PC-9 (cell line): ENCODE results near the gene IL12A. TPM values are rescaled to one million over a fixed set of nuclear protein-coding genes. Genes with fewer than 3 reads are reported as not detected.

Experiments used
- BruUV-seq: library from RNA; stranded (reverse); fragments of 400-500 nt; replicated peaks from 2 replicates; lab custom pipeline; 2021; lab: Mats Ljungman, UMichigan
- CTCF ChIA-PET: fragments of 300-600 bp; sonication (Branson Sonifier 250); formaldehyde crosslinking; loops from one replicate; lab custom pipeline; 2022; ENCODE audit warnings: antibody characterized with exemption; lab: Charles Lee
- POLR2A ChIA-PET: fragments of 300-600 bp; sonication (Branson Sonifier 250); formaldehyde crosslinking; loops from one replicate; lab custom pipeline; 2022; ENCODE audit warnings: antibody characterized with exemption; ENCODE audit not compliant: unreplicated experiment; lab: Charles Lee
- DNase-seq, 2 experiments: peaks; one replicate each; pipeline versions ENCODE4 v3.0.0 to v3.0.0-alpha.2; 2015 to 2022; ENCODE audit warnings: mixed read lengths in 1 of 2
- H2AFZ ChIP-seq: fragments of 200-600 bp; sonication (generic); 2 replicates; pipeline ENCODE4 v1.8.1; 2017; ENCODE audit warnings: antibody characterized with exemption
- H3F3A ChIP-seq: fragments of 200-600 bp; sonication (generic); 2 replicates; pipeline ENCODE4 v1.8.1; 2017; ENCODE audit warnings: antibody characterized with exemption, mild to moderate bottlenecking, low read depth; ENCODE audit not compliant: insufficient read depth
- H3K27ac ChIP-seq: fragments of 200-600 bp; sonication (generic); 2 replicates; pipeline ENCODE4 v1.6.1; 2016; ENCODE audit warnings: mixed run types
- H3K27me3 ChIP-seq: fragments of 200-600 bp; sonication (generic); 2 replicates; pipeline ENCODE4 v1.6.1; 2016; ENCODE audit warnings: low read depth, mixed run types; ENCODE audit not compliant: insufficient read depth
- H3K36me3 ChIP-seq: fragments of 200-600 bp; sonication (generic); 2 replicates; pipeline ENCODE4 v1.6.1; 2016; ENCODE audit warnings: low read depth, mixed run types
- H3K4me1 ChIP-seq: fragments of 200-600 bp; sonication (generic); replicated peaks from 2 replicates; pipeline ENCODE4 v1.6.1; 2016; ENCODE audit warnings: mixed run types; ENCODE audit not compliant: insufficient read depth
- H3K4me2 ChIP-seq: fragments of 200-600 bp; sonication (generic); 2 replicates; pipeline ENCODE4 v1.6.1; 2017; ENCODE audit warnings: mixed run types
- H3K4me3 ChIP-seq: fragments of 200-600 bp; sonication (generic); 2 replicates; pipeline ENCODE4 v1.6.1; 2016; ENCODE audit warnings: mixed run types
- H3K79me2 ChIP-seq: fragments of 200-600 bp; sonication (generic); 2 replicates; pipeline ENCODE4 v1.6.1; 2017; ENCODE audit warnings: low read depth, mixed run types
- H3K9me2 ChIP-seq: fragments of 200-600 bp; sonication (generic); 2 replicates; pipeline ENCODE4 v1.8.1; 2017; ENCODE audit warnings: mild to moderate bottlenecking; ENCODE audit not compliant: insufficient read depth
- H3K9me3 ChIP-seq: fragments of 200-600 bp; sonication (generic); 2 replicates; pipeline ENCODE4 v1.8.1; 2016; ENCODE audit warnings: low read depth; ENCODE audit not compliant: insufficient read depth
- H4K20me1 ChIP-seq: fragments of 200-600 bp; sonication (generic); 2 replicates; pipeline ENCODE4 v1.8.1; 2017; ENCODE audit not compliant: insufficient read depth
- EZH2 ChIP-seq: fragments of 200-600 bp; sonication (generic); IDR thresholded peaks from 2 replicates; pipeline ENCODE4 v1.8.0; 2017; ENCODE audit warnings: antibody characterized with exemption, low read depth
- intact Hi-C: fragments of 100-400 bp; cut with micrococcal nuclease; formaldehyde crosslinking; loops from one replicate; pipeline ENCODE4 v1.10.0; 2022; ENCODE audit not compliant: unreplicated experiment
- total RNA-seq: library from RNA; stranded (reverse); gene quantifications from 2 replicates; pipeline ENCODE4 v1.2.3, GENCODE V29; 2021
- TF ChIP-seq, protein P1 (sequence below): fragments of 200-600 bp; sonication (generic); conservative IDR thresholded peaks from 2 replicates; pipeline ENCODE4 v1.6.1; 2017; ENCODE audit warnings: mixed run types, antibody characterized with exemption, mild to moderate bottlenecking, moderate library complexity

IL12A gene
- total RNA-seq, 1 experiment from 2014 or later: 0.28 TPM

GRCh38 chr3:160001850-160002623, 13.4 kb downstream of the IL12A start:
- no TSS peak for BruUV-seq
- no peaks in the 10 kb centered on the region for H3K36me3 ChIP-seq
- no peaks in the 10 kb centered on the region for H3K4me1 ChIP-seq
- no peaks in the 10 kb centered on the region for H3K79me2 ChIP-seq
- no peaks in the 10 kb centered on the region for H3K9me3 ChIP-seq
- no peak overlapping the region for H3K27ac ChIP-seq
- no peaks in the 10 kb centered on the region for H3K27me3 ChIP-seq
- no peak overlapping the region for H2AFZ ChIP-seq
- H3K9me2 ChIP-seq: no peaks in the 10 kb centered on the region
- no peaks in the 10 kb centered on the region for H3F3A ChIP-seq
- no peak overlapping the region for H3K4me3 ChIP-seq
- ChIA-PET POLR2A (no interaction called here), CTCF (interaction anchor here (5.2 kb wide), 1 partner anchor 117 kb away, joined by 70 read pairs; no protein-coding TSS in a partner anchor)
- intact Hi-C loops: loop anchor here (2.0 to 5.0 kb wide), 2 partner anchors 117 to 195 kb away; no protein-coding TSS in a partner anchor
- no peak overlapping the region for H3K4me2 ChIP-seq
- no peak for DNase-seq
- H4K20me1 ChIP-seq: no peaks in the 10 kb centered on the region
- no peak for TF ChIP-seq EZH2
- TF ChIP-seq, protein P1, sequence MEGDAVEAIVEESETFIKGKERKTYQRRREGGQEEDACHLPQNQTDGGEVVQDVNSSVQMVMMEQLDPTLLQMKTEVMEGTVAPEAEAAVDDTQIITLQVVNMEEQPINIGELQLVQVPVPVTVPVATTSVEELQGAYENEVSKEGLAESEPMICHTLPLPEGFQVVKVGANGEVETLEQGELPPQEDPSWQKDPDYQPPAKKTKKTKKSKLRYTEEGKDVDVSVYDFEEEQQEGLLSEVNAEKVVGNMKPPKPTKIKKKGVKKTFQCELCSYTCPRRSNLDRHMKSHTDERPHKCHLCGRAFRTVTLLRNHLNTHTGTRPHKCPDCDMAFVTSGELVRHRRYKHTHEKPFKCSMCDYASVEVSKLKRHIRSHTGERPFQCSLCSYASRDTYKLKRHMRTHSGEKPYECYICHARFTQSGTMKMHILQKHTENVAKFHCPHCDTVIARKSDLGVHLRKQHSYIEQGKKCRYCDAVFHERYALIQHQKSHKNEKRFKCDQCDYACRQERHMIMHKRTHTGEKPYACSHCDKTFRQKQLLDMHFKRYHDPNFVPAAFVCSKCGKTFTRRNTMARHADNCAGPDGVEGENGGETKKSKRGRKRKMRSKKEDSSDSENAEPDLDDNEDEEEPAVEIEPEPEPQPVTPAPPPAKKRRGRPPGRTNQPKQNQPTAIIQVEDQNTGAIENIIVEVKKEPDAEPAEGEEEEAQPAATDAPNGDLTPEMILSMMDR: no peak

DNA sequence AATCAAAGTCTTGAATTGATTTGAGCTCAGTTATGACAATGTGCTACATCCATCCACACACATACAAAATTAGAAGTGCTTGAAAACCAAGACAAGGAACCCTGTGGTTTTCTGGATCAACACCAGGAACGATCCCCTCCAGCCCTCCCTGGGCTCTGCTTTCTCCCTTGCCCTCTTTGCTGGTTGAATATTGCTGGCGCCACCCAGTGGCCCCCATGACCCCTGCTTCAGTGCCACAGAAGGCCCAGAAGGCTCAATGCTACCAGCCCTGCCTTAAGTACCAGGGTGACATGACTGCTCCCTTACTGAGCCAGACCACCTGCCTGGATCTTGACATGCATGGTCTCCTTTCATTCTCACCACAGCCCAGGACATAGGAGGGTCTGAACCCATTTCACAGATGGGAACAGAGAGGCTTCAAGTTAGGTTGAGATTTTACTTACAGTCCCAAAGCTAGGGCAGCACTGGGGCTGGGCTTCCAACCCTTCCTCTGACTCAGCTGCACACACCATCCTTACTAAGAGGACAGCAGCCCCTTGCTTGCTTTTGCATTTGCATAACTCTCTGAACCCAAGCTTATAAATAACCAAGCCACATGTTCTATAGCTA, 15.0 kb downstream of the IL12A start:
- H4K20me1 ChIP-seq: no peaks in the 10 kb centered on the region
- DNase-seq: peak in 1 of 2 experiments; percentile 65
- H3K9me3 ChIP-seq: no peaks in the 10 kb centered on the region
- TF ChIP-seq EZH2: no peak
- TF ChIP-seq, protein P1: peak; percentile 77
- no peaks in the 10 kb centered on the region for H3K79me2 ChIP-seq
- H3K9me2 ChIP-seq: no peaks in the 10 kb centered on the region
- H3K4me1 ChIP-seq: no peaks in the 10 kb centered on the region
- H3K4me2 ChIP-seq: no peak overlapping the region
- POLR2A ChIA-PET: interaction anchor here (0.6 kb wide), 2 partner anchors 67 to 740 kb away, joined by 3 read pairs; no protein-coding TSS in a partner anchor
- intact Hi-C loops: loop anchor here (1.0 to 5.0 kb wide), 4 partner anchors 74 to 196 kb away; no protein-coding TSS in a partner anchor
- H3K4me3 ChIP-seq: no peak overlapping the region
- no TSS peak for BruUV-seq
- H3F3A ChIP-seq: no peaks in the 10 kb centered on the region
- no peaks in the 10 kb centered on the region for H3K36me3 ChIP-seq
- no peak overlapping the region for H3K27ac ChIP-seq
- CTCF ChIA-PET: interaction anchor here (0.6 to 5.2 kb wide), 9 partner anchors 17 to 761 kb away, joined by 3 to 70 read pairs (median 4); no protein-coding TSS in a partner anchor
- H3K27me3 ChIP-seq: no peaks in the 10 kb centered on the region
- H2AFZ ChIP-seq: no peak overlapping the region

GRCh38 chr3:160005004-160005403, 16.4 kb downstream of the IL12A start:
- H3K27ac ChIP-seq: no peak overlapping the region
- no peak overlapping the region for H3K4me3 ChIP-seq
- H3K9me2 ChIP-seq: no peaks in the 10 kb centered on the region
- ChIA-PET CTCF (interaction anchor here (1.3 to 5.2 kb wide), 6 partner anchors 17 to 179 kb away, joined by 4 to 70 read pairs (median 13); partner anchors contain the start of gene IL12A), POLR2A (interaction anchor here (0.7 kb wide), 1 partner anchor 172 kb away, joined by 4 read pairs; no protein-coding TSS in a partner anchor)
- H4K20me1 ChIP-seq: no peaks in the 10 kb centered on the region
- H3K4me1 ChIP-seq: no peaks in the 10 kb centered on the region
- no peak overlapping the region for H2AFZ ChIP-seq
- peaks cover 4% of the 10 kb centered on the region; the same call in 1 of the 2 replicates for H3F3A ChIP-seq
- no peaks in the 10 kb centered on the region for H3K79me2 ChIP-seq
- TF ChIP-seq, protein P1: no peak
- TF ChIP-seq EZH2: no peak
- no peaks in the 10 kb centered on the region for H3K27me3 ChIP-seq
- no peak for DNase-seq
- no peak overlapping the region for H3K4me2 ChIP-seq
- no TSS peak for BruUV-seq
- H3K36me3 ChIP-seq: no peaks in the 10 kb centered on the region
- intact Hi-C loops: no loop called here
- H3K9me3 ChIP-seq: no peaks in the 10 kb centered on the region
